ENCODE data around the gene RASSF5. TPM values are rescaled to one million over a fixed set of nuclear protein-coding genes. Genes with fewer than 3 reads are reported as not detected.
A peak's percentile ranks its signal among the peaks of the same experiment; 100 is the strongest.

The RASSF5 gene
- total and polyA plus RNA-seq, 9 of the 15 experiments (the other 6 are each of a cell fraction or from before 2014, with no cell fraction given): 6.1 to 41.0 (median 25.2) TPM

DNA sequence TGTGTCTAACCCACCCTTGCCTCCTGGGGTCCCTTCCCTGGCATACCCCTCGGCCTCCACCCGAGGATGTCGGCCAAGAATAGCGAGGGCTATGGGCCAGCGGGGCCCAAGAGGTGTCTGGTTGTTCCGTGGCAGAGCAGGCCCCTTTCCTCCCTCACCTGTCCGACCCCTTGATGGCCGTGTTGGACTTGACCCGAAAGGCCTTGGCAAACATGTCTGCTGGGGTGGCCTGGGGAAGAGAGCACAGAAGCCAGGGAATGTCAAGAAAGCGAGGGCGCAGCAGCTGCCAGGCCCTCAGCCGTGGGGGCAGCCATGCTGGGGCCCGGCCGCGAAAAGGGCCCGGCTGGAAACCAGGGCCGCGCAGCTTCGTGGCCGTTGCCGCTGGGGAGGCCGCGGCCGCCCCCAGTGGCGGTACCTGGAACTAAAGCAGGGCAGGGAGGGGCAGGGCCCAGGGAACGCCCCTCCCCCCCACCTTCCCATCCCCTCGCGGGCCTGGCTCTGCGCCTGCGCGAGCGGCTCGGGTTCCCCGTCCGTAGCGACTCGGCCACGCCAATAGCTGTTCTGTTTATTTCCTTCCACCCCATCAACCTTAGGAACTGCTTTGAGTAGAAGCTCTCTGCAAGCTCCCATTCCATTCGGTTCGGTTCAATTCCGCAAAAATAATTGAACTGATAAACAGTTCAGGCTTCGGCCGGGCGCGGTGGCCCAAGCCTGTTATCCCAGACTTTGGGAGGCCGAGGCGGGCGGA, 105.0 kb downstream of the RASSF5 start, which contains the start of gene EIF2D (continued):
- TF ChIP-seq ZNF274 (IDR thresholded peaks at IDR 0.05; ENCODE audit: borderline replicate concordance, low read depth, low read length): peak; percentile 21; the same call in 1 of the 2 replicates
- TF ChIP-seq MIER1 (IDR thresholded peaks at IDR 0.05; ENCODE audit: low read depth): peak; percentile 58; the same call in 1 of the 2 replicates
- TF ChIP-seq COPS2 (conservative IDR thresholded peaks at IDR 0.05): no peak
- TF ChIP-seq NR3C1 (CRISPR knock-in tag; IDR thresholded peaks at IDR 0.05): peak; percentile 84
- TF ChIP-seq, protein P1, sequence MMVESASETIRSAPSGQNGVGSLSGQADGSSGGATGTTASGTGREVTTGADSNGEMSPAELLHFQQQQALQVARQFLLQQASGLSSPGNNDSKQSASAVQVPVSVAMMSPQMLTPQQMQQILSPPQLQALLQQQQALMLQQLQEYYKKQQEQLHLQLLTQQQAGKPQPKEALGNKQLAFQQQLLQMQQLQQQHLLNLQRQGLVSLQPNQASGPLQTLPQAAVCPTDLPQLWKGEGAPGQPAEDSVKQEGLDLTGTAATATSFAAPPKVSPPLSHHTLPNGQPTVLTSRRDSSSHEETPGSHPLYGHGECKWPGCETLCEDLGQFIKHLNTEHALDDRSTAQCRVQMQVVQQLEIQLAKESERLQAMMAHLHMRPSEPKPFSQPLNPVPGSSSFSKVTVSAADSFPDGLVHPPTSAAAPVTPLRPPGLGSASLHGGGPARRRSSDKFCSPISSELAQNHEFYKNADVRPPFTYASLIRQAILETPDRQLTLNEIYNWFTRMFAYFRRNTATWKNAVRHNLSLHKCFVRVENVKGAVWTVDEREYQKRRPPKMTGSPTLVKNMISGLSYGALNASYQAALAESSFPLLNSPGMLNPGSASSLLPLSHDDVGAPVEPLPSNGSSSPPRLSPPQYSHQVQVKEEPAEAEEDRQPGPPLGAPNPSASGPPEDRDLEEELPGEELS (CRISPR knock-in tag; IDR thresholded peaks at IDR 0.05; ENCODE audit: borderline replicate concordance): peak; percentile 80; the same call in 1 of the 2 replicates
- TF ChIP-seq NFXL1 (CRISPR knock-in tag; IDR thresholded peaks at IDR 0.05): no peak
- peak in 1 of 2 experiments; percentile 50; a peak in 2 of 4 replicates for TF ChIP-seq ETV6 (IDR thresholded peaks at IDR 0.05; ENCODE audit: borderline replicate concordance in 1 of 2, low read depth in 2 of 2, low read length in 1 of 2)
- TF ChIP-seq ETV6 (CRISPR knock-in tag; IDR thresholded peaks at IDR 0.05; ENCODE audit: borderline replicate concordance): no peak
- no peak for TF ChIP-seq RBM34 (IDR thresholded peaks at IDR 0.05; ENCODE audit: borderline replicate concordance, insufficient read depth, low read length)
- peak; percentile 38; the same call in 1 of the 2 replicates for TF ChIP-seq SREBF1 (IDR thresholded peaks at IDR 0.05; ENCODE audit: borderline replicate concordance, low read depth, low read length)
- no peak for TF ChIP-seq CBX2 (IDR thresholded peaks at IDR 0.05; ENCODE audit: insufficient read depth, low read length, poor library complexity, severe bottlenecking)
- TF ChIP-seq ZNF717 (CRISPR knock-in tag; IDR thresholded peaks at IDR 0.05): no peak
- TF ChIP-seq SAFB2 (IDR thresholded peaks at IDR 0.05; ENCODE audit: borderline replicate concordance, low read depth, low read length, severe bottlenecking): no peak
- TF ChIP-seq BRD4 (IDR thresholded peaks at IDR 0.05): peak; percentile 97
- TF ChIP-seq, protein P2, sequence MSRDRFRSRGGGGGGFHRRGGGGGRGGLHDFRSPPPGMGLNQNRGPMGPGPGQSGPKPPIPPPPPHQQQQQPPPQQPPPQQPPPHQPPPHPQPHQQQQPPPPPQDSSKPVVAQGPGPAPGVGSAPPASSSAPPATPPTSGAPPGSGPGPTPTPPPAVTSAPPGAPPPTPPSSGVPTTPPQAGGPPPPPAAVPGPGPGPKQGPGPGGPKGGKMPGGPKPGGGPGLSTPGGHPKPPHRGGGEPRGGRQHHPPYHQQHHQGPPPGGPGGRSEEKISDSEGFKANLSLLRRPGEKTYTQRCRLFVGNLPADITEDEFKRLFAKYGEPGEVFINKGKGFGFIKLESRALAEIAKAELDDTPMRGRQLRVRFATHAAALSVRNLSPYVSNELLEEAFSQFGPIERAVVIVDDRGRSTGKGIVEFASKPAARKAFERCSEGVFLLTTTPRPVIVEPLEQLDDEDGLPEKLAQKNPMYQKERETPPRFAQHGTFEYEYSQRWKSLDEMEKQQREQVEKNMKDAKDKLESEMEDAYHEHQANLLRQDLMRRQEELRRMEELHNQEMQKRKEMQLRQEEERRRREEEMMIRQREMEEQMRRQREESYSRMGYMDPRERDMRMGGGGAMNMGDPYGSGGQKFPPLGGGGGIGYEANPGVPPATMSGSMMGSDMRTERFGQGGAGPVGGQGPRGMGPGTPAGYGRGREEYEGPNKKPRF (IDR thresholded peaks at IDR 0.05; ENCODE audit: low read depth, low read length): no peak
- peak; percentile 33 for TF ChIP-seq HIVEP1 (CRISPR knock-in tag; IDR thresholded peaks at IDR 0.05)
- TF ChIP-seq ZNF780A (CRISPR knock-in tag; IDR thresholded peaks at IDR 0.05): no peak
- peak in 1 of 2 experiments; percentile 93; a peak in 2 of 4 replicates for TF ChIP-seq KDM4B (IDR thresholded peaks at IDR 0.05; ENCODE audit: borderline replicate concordance in 2 of 2, low read depth in 1 of 2)
- TF ChIP-seq HNRNPLL (IDR thresholded peaks at IDR 0.05; ENCODE audit: low read depth, low read length, poor library complexity, severe bottlenecking): no peak
- 0 out of 2 replicates have a peak, but pooled peaks have one; percentile 97 for TF ChIP-seq RBM14 (IDR thresholded peaks at IDR 0.05; ENCODE audit: borderline replicate concordance, insufficient read depth, low read depth, low read length)
- TF ChIP-seq RBFOX2 (IDR thresholded peaks at IDR 0.05; ENCODE audit: low read depth, low read length): peak; percentile 98
- TF ChIP-seq ZNF830 (CRISPR knock-in tag; IDR thresholded peaks at IDR 0.05): peak; percentile 98
- no peak for TF ChIP-seq ZKSCAN3 (CRISPR knock-in tag; IDR thresholded peaks at IDR 0.05)

Data from K562 (cell line).